HG02798 (cell line): ENCODE data around the gene C22orf39.

Source experiments
- ATAC-seq: cut with Tn5 transposase; IDR thresholded peaks from one replicate; pipeline ENCODE4 v1.9.1; 2021; ENCODE audit warnings: mild to moderate bottlenecking; ENCODE audit not compliant: unreplicated experiment, poor library complexity

C22orf39 gene

DNA sequence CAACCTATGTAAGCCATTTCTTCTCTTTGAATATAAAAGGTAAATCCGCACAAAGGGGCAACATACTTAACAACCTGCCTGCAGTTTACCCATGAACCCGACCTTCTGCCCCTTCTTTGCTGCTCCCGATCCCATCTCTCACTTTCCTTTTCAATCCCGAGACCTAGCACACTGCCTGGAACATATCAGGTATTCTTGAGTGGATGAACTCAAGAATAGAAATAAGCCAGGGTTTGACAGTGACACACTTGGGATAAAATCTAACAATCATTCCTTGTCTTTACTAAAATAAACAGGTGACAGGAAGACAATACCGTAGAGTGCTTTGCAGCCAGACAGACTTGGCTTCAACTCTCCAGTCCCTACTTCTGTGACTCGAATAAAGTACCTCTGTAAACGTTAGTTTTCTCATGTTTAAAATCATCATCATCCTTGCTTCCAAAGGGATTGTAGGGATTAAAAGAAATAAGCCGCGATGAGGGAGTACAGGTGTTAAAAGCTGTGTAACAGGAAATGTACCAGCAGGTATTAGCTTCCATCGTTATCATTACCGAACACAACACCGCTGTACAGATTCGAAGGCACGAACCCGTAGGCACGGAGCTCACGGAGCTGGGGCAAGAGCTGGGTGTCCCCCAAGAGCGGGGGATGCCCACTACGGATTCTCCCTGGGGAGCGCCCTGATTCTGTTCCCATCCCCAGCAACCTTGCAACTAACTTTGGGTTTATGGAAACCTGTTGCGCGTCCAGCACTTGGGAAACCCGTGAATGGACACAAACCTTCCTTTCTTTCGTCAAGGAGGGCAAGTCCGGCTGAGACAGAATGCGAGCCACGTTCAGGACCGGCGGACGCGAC lies 30.8 kb upstream of the C22orf39 start:
- no peak for ATAC-seq

DNA sequence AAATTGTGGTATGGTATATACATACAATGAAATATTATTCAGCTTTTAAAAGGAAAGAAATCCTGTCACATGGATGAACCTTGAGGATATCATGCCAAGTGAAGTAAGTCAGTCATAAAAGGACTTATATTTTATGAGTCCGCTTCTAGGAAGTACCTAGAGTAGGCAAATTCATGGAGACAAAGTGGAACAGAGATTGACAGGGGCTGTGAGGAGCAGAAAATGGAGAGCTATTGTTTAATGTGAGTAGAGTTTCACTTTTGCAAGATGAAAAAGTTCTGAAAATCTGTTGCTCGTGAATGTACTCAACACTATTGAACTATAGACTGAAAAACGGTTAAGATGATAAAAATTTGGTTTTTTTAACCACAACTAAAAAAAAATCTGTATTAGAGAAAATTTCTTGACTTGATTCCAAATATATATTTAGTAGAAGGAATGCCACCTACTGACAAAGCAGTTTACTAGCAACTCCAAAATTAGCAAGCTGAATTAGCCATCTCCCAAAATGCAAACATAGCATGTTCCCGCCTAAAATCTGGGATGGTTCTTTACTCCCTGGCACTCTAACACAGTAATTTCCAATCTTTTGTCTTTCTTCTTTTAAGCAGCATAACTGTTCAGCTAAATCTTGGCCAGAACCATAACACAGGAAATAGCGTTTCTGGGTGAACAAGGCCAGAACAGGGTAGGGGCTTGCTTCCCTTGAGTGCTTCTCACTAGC lies 30.0 kb upstream of the C22orf39 start:
- ATAC-seq, result no peak

DNA sequence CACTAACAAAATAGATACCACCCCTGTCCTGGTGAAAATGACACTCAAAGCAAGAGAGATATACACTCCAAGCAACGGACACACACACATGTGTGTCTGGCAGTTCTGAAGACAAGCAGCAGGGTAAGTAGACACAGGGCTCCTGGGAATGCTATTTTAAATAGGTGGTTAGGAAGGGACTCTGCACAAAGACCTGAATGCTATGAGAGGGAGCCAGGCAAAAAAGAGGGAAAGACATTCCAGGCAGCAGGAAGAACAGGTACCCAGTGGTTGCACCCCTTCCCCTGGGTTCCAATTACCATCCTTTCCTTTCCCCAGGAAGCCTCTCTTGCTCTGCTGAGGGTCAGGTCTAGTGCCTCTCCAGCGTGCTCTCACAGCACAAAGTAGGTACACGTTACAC lies 28.5 kb upstream of the C22orf39 start:
- ATAC-seq, result no peak

DNA sequence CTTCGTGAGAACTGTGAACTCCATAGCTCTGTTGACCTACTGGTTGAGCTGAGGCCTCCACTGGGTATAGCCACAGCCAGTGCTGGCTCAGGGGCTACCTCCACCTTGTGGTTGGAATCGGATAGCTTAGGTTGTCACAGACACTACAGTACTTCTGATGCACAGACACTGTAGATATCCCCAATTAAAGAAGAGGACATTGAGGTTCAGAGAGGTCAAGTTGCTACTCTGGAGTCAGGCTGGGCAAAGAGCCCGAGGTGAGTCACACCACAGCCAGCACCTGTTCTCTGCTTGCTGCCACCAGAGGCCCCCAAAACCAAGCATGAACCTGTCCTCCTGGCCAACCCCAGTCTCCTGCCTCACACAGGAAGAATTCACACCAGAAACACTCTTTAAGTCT lies 26.1 kb upstream of the C22orf39 start:
- ATAC-seq, result no peak

DNA sequence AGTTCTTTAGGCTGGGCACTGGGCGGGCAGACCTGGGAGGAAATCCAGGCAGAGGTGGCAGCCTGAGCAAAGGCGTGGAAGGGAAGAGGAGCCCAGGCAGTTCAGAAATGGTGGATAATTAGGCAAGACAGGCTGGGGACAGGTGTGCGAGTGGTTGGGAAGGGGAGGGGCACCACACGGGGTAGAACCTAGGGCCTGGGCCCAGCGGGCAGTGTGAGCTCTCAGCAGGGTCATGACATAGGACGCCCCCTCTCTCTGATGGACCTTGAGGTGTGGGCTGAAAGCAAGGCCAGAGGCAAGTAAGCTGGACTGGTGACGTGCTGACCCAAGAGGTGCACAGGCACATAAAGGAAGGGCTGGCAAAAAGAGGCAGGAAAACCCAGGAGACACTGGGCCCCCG lies 24.7 kb upstream of the C22orf39 start:
- no peak for ATAC-seq

DNA sequence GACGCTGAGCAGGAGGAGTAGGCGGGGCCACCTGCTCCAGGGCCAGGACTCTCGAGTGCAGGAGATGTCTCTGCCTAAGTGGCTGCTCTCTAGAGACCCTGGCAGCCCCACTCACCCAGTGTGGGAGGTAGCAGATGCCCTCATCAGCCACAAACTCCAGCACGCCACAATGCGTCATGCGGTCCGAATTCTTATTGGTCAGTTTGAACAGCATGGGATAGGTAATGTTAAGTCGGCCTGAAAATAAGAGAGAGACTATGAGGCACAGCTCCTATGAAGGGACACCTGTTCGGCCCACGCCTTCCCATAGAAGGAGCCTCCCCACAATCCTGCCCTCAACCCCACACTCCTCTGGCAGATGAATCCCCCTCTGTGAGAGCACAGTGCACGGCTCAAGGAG lies 24.1 kb upstream of the C22orf39 start:
- no peak for ATAC-seq

DNA sequence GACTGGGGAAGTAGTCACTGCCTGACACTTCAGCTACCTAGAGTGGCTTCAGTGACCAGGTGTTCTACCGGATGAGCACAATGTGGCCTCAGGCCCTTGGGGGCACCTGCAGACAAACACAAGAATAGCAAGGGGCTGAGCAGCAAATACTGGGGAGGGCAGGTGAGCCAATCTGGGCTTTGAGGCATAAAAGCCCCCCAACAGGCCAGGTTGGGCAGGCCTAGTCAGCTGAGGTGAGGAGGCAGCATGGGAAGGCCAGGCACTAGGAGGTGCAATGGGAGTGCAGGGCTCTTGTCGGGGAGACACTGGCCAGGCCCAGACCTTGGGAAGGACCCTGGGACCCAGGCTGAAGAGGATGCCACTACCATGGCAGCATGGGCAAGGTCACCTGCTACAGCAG lies 22.5 kb upstream of the C22orf39 start:
- no peak for ATAC-seq

DNA sequence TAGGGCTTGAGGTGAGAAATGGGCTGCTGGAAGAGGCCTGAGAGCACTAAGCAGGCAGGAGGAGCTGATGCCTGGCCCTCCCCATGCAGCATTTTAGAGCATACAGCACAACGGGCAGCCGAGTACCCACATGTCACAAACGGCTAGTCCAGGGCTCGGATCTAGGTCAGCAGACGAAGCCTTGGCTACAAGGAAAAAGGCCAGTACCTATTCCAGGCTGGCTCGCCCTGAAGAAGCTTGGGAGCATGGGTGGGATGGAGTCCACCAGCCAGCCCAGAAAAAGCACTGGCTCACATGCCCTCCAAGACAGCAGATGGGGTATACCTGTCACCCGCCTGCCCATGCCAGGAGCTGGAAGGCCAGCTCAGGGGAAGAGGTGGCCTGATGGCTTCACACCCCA lies 21.9 kb upstream of the C22orf39 start:
- ATAC-seq, result no peak

DNA sequence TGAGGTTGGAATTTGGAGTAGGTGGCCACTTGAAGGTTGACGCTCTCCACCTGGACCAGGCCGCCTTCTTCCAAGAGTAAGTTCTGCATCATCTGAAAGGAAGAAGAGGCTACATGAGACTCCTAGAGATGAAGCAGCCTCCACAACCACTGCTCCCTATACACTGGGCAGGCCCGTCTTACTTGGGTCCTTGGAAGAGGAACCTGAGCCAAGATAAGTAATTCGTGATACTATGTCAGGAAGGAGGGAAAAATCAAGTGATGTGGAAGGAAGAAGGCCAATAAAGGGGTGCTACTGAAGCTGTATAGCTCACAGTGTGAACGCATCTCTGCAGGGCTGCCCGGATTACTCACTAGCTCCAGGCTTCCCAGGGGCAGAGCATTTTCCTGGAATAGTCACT lies 20.4 kb upstream of the C22orf39 start:
- ATAC-seq, result no peak

DNA sequence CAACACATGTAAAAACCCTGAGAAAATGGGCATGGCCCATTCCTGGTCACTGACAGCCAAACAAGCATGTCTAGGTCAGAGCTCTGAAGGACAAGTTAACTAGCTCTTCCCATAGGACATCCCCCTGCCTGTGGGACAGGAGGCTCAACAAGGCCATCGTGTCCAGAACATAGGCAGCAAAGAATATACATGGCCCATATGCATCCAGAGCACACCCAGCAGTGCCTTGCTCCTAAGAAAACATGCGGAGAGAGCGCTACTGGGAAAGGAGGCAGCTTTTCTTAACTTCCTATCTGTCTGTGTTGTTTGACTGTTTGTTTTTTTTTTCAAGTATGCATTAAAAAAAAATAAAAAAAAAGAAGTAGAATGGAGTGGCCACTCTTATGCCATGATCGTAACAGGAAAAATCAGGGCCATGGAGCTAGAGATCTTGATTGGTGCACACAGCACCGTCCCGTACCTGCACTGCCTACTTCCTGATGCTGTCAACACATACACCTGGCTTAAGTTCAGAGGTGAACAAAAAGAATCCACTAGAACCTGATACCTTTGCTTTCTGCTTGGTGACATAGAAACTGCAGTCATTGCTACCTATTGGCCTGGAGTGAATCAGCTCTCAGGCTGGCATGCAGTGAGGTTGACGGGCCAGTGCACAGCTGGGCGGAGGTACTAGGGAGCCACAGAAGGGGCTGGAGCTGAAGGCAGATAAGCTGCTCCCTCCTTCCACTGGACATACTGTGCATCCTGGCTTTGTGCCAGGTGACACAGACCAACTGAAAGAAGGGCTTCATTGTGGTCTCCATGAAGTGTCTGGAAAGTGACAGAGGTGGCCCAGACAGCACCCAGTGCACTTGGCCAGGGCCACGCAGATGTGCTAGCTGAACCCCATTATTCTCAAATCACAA lies 19.6 kb upstream of the C22orf39 start:
- ATAC-seq, result no peak

DNA sequence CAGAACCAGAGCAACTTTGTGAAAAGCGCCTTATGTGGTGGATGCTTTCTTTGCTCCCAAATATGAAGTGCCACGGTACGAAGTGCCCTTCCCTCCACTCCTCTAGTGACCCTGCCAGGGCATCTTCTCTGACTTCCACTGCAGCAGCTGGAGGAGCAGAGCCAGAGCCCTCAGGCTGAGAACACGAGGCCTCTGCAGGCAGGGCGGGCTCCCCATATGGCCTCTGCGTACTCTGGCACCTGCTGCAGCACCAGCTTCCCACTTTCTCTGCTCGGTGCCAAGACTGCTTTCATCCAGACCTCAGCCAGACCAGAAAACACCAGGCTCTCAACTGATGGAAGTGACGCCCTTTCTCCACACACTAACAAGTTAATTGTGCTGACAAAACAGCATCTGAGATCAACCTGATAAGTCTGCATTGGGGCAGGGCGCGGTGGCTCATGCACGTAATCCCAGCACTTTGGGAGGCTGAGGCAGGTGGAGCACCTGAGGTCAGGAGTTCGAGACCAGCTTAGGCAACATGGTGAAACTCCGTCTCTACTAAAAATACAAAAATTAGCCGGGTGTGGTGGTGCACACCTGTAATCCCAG lies 18.7 kb upstream of the C22orf39 start:
- ATAC-seq, result no peak

DNA sequence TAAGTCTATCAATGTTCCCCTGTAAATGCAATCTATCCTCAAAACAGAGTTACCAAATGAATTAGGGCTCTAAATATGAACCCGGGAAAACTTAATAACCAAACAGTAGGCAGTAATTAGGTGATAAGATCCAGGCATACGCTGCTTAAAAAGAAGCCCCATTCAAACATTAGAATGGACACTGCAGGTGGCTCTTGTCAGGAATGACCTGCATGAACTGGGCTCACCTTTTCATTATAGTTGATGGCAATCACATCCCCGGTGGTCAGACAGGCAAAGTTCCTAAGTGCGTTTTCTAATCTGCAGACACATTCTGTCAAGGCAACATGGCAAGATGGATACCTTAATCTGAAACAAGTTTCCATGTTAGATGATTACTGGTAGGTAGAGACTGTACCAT lies 17.5 kb upstream of the C22orf39 start:
- no peak for ATAC-seq

DNA sequence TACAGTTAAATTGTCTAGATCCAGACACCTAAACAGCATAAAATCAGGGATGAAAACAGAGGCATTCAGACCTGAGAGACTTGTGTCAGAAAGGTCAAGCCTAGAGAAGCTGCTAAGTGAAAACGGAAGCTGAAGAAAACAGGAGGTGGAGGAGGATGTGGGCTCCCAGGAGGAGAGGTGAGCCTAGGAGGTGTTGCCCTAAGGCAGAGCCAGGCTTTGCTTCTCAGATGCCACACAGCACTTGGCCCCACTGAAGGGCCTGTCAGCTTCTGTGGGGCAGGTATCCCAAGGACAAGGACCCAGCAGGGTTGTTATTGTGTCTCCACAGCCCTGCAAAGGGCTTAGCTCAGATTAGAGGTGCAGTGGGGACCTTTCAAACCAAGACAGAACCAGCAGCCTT lies 17.0 kb upstream of the C22orf39 start:
- no peak for ATAC-seq

DNA sequence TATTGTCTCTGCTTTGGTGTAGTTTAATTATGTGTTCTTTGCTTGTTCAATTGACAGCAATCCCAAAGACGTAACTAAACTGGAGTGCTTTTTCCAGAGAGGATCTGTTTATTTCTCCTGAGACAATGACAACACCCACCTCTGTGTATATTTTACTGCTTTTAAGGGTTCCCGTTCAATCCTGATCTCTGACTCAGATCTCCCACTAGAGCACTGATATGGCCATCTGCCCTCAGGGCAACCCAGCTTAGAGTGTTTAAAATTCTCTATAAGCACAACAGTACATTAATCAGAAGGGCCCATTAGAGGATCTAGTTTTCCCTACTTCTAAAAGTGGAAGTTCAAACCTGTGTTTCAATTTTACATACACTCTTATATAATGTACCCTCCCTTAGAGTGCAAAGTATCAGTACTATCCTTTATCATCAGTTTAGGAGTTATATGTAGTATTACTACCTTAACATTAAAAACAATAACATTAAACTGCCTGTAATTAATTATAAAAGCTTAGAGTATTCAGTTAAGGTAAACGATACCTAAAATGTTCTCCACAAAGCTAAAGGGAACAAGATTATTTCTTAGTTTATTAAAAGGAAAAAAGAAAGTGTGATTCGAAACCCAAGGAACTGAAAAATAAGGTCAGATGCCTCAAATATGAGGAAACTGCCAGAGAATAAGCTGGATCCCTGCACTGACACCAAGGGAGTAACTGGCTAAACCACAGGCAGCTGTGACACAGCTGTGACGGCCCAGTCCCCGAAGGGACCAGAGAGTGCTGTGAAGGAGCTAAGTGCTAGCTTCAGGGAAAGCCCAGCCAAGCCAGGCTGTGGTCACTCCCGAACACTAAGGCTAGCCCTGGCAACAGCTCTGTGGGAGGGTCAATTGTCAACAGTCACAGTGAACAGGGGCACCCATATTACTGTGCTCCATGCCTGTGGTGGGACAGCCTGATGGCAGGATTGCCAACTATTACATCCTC lies 16.3 kb upstream of the C22orf39 start:
- no peak for ATAC-seq

DNA sequence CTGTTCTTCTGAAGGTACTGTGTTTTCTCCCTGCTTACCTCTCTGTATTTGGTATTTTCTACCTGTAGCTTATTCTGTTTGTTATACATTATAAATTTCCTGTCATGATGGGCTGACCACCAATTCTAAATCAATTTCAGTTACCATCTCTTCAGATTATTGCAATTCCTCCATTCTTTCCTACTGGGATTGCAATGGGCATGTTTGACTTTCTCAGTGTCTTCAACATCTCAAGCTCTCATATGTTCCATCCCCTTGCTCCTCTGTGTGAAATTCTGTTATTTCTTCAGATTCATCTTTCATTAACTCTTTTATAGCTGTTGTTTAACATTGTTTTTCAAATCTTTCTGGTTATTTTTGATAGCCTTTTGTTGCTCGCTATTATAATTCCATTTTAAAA lies 15.5 kb upstream of the C22orf39 start:
- no peak for ATAC-seq

DNA sequence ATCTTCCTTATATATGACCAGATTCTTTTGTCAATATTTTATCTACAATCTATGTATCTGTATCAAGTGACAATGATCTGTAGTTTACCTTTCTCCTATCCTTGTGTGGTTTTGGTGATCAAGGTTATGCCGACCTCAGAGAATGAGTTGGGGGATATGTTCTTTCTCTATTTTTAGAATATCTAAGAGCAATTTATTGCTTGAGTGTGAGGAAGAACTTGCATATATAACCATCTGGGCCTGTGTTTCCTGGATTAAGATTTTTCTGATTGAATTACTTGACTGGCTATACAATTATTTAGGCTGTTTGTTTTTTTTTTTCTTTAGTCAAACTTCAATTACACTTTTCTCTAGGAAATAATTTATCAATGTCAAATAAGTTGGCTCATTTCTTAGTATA lies 14.0 kb upstream of the C22orf39 start:
- no peak for ATAC-seq

DNA sequence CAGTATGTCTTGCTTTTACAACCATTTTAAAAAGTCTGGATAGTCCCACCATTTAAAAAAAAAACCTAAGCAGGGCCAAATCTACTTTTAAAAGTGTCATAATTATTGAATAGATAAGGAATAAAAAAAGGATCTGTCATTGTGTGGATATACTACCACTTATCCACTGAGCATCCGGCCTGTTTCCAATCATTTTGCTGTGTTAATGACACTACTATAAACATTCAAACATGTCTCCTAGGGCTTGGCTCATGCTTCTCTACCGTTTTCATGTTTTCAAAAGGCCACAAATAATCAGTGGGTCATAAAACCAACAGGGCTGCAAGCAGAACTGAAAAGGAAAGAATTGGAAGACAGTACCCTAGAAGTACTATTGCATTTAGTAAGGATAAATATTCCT lies 12.5 kb upstream of the C22orf39 start:
- ATAC-seq, result no peak

DNA sequence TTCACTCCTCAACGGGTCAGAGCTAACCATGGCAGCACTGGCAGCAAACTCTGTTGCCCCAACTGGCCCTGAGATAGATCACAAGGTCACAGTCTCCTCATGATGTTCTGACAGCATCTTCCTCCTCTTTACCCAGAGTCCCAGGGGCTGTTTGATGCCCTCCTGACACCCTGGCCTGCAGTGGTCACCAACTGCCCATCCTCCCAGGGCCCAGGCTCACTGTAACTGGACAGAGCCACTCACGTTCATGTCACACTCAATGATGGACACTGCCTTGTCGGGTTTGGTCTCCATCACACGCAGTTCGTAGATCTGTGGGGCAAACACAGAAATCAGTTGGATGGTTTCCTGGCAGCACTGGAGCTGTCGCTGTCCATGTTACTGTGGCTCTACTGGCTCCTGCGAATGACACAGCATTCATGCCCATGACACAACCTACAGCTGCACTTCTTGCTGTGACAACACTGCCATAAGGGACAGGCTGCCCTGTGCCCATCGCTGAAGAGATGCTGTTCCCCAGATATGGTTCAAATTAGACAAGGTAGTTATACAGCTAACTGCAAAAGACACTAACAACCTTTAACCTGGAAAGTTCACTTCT lies 10.4 kb upstream of the C22orf39 start:
- ATAC-seq, result no peak

DNA sequence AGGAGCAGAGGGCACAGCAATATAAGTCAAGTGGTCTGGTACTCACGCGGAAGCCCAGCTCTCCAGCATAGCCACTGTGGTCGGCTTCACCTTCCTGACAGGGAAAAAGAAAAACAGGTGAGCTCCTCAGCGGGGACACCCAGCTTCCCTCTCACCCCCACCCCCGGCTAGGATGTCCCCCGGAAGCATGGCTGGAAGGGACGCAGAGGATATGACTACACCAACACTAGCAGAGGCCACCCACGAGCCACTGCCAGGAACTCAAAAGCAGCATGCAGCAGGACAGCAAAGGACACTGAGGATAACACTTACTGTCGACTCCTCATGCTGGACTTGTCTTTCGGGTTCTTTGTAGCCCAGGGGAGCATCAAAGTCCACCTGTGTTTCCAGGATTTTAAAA lies 9.0 kb upstream of the C22orf39 start:
- ATAC-seq, result no peak
